Stimulated activated CD4-positive, alpha-beta T cell treated with anti-CD3 and anti-CD28 coated beads, Interleukin-4, amount 100 ng/mL, for 24 hours (primary cell): Measurements from ENCODE around the gene BBS9.
"Not testable (repeated sequence)": the region's sequence is repeated elsewhere in the genome, so short reads cannot be mapped to it uniquely, and the experiment has no call there.

Source experiments
- DNase-seq: peaks from one replicate; pipeline ENCODE4 v3.0.0-alpha.2; 2020

The BBS9 gene

DNA sequence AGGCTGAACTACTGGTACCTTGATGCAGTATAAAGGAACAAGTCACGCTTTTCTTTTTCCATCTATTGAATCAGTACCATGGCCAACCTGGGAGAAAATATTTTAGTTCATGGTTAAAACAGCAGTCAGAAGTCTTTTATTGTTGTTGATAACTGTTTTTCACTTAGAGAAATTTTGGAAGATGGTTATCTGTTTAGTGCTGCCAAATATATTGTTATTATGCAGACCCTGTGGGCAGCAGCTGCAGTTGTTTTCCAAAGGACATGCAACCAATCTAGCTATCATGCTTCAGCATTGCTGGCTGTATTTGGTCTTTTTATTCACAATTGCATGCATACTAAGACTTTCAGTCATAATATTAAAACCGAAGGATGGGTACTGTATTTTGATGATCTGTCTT, 169.5 kb downstream of the BBS9 start:
- DNase-seq: no peak

DNA sequence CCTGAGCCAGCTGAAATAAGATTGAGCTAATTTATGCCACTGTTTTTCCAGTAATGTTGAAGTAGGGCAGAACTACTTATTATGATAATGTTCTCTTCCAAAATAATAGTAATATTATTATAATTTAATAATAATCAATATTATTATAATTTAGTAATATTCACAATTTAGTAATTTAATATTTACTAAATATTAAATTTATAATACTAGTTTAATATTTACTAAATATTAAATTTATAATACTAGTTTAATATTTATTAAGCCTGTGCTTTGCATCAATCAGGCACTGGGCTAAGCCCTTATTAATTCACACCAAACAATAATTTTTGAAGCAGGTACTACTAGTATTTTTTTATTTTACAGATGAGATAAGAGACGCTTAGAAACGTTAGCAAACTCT, 170.1 kb downstream of the BBS9 start:
- DNase-seq: no peak

DNA sequence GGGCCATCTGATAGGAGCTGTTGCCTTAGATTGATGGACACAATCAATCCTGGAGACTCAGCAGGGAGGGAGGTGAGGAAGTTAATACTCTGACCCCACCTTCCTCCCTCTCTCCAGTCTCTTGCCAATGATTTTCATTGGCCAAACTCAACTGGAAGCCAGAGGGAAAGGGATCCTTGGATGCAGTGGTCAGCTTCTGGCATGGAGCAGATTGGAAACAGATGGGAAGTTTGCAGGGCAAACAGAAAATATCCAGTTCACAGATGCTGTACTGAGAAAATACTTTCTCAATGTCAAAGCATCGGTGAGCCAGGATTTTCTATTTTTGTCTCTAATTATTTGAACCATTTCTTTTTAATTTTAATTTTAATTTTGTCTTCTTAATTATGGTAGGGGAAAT, 170.8 kb downstream of the BBS9 start:
- DNase-seq: no peak

DNA sequence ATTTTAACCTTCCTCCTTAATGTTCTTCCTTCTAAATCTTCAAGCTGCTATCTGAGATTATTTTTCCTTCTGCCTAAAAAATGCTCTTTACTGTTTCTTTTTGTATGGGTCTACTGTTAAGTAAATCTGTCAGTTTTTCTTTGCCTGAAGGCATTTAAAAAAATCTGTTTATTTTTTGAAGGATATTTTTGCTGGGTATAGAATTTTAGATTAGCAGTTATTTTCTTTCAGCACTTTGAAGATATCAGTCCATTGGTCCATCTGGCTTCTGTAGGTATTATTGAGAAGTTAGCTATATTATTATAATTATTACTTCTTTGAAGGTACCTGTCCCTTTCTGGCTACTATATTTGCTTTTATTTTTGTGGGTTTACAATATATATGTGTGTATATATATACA, 171.4 kb downstream of the BBS9 start:
- no peak for DNase-seq

DNA sequence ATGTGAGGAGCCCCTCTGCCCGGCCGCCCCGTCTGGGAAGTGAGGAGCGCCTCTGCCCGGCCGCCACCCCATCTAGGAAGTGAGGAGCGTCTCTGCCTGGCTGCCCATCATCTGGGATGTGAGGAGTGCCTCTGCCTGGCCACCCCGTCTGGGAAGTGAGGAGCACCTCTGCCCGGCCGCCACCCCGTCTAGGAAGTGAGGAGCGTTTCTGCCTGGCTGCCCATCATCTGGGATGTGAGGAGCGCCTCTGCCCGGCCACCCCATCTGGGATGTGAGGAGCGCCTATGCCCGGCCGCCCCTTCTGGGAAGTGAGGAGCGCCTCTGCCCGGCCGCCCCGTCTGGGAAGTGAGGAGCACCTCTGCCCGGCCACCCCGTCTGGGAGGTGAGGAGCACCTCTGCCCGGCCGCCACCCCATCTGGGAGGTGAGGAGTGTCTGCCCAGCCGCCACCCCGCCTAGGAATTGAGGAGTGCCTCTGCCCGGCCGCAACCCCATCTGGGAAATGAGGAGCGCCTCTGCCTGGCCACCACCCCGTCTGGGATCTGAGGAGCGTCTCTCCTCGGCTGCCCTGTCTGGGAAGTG, 174.7 kb downstream of the BBS9 start:
- DNase-seq: not testable (repeated sequence)

DNA sequence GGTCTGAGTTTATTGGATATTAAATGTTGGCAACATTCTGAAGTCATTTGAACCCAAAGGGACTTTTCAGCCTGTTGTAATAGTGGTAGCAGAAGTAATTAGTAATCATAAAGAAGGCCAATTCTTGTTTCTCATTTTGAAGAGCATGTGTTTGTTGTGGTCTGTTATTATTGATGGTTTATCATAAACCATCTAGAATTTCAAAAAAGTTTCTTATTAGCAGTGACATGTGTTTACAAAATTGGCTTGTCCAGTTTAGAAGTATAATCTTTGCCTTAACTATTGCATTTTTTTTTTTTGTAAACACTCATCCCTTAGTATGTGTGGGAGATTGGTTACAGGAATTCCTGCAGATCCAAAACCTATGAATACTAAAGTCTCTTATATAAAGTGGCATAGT, 177.8 kb downstream of the BBS9 start:
- no peak for DNase-seq

DNA sequence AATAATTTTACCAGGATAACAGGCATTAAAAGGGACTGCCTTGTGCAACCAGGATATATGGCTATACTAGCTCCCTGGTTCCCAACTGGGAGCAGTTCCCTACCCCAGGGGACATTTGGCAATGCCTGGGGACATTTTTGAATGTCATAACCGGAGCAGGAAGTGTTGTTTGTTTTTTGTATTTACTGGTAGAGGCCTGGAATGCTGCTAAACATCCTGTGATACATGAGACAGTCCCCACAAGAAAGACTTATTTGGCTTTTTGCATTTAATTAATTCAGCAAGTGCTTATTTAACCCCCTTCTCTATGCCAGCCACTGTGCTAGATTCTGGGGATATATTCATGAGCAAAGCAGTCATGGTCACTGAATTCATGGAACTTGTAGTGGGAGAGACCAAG, 181.2 kb downstream of the BBS9 start:
- no peak for DNase-seq

DNA sequence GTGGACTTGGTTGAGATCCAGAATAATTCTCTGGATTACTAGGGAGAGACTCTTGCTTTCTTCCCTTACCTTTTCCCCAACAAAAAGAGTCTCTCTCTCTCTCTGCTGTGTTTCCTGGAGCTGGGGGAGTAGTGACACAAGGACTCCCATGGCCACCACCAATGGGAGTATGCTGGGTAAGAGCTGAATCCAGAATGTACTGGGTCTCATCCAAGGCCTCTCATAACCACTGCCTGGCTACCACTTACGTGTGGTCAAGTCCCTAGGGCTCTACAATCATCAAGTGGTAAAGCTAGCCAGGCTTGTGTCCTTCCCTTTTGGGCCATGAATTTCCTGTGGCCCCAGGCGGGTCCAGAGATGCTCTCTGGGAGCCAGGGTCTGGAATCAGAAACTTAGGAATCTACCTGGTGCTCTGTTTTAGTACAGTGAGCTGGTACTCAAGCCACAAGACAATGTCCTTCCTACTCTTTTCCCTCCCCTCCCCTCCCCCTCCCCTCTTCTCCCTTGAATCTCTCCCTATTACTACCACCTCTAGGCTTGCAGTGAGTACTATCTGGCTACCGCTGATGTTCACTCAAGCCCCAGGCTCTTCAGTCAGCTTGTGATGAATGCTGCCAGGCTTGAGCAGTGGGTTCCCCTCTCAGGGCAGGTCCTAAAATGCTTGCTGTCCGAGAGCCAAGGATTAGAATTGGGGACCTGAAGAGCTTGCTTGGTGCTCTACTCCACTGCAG, 196.6 kb downstream of the BBS9 start:
- DNase-seq: no peak

DNA sequence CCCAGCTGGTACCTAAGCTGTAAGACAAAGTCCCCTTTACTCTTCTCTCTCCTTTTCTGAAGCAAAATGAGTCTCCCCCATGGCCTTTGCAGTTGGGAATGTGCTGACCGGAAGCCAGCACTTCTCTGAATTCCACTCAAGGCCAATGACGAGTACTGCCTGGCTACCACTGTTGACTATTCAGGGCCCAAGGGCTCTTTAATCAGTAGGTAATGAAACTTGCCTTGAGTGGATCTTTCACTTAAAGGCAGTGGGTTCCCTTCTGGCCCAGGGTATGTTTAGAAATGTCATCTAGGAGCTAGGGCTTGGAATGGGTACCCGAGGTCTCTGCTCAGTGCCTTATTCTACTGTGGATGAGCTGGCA, 197.1 kb downstream of the BBS9 start:
- DNase-seq: no peak

DNA sequence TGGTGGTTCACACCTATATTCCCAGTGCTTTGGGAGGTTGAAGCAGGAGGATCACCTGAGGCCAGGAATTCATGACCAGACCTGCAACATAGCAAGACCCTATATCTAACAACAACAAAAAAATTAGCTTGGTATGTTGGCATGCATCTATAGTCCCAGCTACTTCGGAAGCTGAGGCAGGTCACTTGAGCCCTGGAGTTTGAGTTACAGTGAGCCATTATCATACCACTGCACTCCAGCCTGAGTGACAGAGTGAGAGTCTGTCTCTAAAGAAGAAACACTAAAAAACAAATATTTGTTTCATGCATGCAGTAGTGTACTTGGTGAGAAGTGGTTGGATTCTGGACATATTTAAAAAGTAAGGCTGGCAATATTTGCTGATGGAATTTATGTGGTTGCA, 198.1 kb downstream of the BBS9 start:
- no peak for DNase-seq

DNA sequence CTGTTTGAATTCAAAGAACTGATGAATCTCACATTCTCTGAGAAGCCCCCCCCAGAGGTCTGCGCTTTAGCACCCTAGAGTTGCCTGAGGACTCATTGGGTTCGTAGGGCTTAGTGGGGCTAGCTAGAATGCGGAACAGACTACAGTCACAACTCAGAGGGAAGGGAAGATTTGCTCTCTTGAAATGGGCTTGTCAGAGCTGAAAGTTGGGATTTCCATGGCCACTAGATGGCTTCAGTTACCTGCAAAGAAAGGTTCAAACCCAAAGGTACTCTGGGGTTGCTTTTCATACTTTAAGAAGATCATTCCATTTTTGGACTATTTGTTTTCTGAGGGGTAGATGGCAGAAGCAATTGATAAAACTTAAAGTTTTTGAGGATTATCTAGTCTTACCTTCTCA, 205.0 kb downstream of the BBS9 start:
- no peak for DNase-seq

DNA sequence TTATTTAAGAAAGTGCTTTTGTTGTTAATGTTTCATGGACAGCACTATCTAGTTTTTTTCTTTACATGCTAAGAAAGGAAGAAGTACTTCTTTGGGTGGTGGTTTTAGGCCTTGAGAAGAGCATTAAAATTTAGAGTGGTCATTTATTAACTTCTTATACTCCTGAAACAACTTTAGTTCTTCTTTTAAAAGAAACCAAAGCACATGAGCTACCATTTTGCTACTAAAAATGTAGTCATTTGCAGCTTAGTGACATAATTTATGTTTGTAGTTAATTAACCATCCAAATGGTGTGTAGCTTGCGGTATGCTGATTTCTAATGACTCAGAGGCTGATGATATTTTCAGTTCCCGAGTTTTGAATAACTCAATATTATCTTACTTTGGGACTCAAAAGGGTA, 207.5 kb downstream of the BBS9 start:
- no peak for DNase-seq

DNA sequence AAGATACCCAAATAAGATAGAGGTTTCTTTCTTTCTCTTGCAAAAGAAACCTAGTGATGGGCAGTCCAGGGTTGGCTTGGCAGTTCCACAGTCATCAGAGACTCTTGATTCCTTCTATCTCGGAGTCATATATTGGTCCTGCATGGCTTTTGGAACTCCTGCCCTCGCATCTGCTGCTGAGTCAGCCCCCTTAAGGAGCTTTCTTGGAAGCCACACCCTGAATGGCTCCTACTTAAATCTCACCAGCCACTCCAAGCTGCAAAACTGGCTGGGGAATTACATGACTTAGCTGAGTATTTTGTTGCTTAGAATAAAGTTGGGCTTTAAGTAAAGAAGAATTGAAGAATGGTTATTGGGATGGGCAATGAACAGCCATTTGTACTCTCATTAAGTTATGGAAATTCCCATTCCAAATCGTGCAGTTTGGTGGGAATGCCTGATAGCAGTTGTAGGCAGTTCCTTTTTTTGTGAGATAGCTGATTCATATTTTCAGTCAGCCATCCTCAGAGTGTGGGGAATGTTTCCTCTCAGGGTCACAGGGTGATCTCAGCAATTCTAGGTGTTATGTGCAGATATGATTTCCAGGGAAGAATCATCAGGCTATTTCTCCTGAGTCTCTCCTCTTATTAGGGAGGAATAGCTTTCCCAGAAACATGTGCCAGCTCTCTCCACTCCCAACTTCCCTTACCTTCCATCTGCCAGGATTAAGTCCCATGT, 209.9 kb downstream of the BBS9 start:
- no peak for DNase-seq

DNA sequence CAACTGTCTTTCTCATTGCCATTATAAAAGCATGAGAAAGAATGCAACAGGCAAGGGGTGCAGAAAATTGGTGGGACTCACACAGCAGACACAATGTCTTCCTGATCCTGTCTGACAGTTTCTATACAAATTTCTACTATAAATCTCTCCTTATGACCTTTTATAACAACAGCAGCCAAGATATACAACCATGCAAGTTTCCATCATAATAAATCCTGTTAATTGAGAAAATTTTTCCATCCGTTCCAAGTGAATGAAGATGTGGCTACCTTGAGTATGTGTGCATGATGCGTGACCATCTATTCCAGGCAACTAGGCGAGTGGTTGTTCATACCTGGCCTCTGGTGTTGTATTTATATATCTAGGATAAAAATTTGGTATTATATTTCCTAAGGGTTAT, 216.7 kb downstream of the BBS9 start:
- no peak for DNase-seq

DNA sequence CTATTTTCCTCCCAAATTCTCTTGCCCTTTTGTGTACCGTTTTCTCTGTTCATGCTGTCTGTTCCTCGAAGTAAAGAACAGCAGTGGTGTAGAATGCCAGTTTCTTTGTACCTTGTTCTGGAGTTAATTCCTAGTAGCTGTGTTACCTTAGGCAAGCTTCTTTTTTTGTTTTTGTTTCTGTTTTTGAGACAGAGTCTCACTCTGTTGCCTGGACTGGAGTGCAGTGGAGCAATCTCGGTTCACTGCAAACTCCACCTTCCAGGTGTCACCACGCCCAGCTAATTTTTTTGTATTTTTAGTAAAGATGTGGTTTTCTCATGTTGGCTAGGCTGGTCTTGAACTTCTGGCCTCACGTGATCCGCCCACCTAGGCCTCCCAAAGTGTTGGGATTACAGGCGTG, 221.2 kb downstream of the BBS9 start:
- no peak for DNase-seq

DNA sequence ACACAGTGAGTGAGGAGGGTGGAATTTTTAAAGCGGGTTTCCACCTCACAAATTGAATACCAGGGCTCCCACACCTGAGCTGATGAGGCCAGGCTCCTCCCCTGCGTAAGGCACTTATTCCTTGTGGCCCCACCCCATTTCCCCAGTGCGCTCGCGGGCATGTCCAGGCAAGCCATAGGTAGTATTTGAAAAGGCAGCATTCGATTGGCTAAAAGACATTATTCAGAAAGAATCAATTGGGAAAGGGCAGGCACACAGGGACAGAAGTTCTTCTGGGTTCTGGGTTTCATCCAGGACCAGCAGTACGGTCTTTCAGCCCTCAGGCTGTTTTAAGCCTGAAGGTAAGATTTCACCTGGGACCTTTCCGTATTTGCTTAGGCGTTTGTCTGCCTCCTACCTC, 222.3 kb downstream of the BBS9 start:
- no peak for DNase-seq

DNA sequence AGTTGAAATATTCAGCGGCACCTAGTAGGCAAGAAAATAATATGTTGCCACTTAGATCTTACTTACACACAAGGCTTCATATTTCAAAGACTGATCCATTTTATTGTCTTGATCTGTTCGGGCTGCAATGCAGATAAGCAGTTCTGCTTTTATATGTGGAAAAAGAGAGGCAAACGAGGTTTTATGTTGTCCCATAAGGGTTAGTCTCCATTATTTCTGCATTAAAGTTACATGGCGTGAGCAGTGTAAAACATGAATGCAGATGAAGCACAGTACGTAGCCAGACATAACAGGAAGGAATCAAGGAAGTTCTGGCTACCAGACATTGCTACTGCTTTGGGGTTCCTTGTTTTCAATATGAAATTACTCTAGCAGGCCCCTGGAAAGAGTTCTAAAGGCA, 224.8 kb downstream of the BBS9 start:
- no peak for DNase-seq

DNA sequence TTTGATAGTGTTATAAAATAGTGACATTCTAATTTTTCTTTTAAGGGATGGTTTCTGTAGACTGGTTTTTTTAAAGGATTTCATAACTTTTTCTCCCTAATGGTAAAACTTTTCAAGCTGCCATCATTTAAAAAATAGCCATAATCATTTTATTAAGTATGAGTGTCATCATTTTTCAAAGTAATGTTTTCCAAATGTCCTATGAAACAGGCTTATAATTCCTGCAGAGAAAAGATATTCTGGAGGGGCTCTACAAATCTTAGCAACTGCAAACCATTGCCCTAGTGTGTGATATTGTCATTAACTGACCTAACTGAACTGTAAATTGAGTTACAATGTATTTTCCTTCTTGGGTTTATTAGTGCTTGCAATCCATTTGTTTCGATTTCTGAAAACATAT, 226.0 kb downstream of the BBS9 start:
- DNase-seq: no peak

DNA sequence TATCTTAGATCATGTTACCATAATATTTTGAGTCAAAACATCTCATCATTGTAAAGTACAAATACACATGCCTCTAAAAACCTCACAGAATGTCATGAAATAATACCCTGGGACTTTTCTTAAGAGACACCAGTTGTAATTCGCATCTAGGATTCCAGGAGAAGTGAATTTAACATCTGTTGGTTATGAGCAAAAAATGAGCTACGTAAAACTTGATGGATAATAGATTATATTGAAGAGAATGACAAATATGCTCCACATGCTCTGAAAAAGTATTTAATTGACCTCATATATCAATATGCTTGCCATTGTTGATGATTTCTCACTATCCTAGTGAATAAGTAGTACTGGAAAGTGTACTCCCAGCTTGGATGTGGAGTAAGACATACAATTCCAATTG, 227.0 kb downstream of the BBS9 start:
- no peak for DNase-seq

DNA sequence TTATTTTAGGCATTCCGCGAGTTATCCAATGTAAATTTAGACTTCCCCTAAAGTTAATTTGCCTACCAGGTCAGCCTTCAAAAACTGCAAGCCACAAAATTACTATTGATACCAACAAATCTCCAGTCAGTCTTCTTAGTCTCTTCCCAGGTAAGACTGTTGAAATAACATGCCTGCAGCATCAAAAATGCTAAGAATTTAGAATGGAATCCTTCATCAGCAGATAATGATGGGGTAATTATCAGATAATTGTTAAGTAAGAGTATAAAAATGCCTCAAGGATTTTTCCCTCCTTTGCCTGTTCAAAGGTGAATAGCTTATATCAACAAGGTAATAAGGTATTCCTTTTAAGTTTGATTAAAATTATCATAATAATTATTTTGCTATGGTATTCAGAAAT, 228.5 kb downstream of the BBS9 start:
- no peak for DNase-seq

DNA sequence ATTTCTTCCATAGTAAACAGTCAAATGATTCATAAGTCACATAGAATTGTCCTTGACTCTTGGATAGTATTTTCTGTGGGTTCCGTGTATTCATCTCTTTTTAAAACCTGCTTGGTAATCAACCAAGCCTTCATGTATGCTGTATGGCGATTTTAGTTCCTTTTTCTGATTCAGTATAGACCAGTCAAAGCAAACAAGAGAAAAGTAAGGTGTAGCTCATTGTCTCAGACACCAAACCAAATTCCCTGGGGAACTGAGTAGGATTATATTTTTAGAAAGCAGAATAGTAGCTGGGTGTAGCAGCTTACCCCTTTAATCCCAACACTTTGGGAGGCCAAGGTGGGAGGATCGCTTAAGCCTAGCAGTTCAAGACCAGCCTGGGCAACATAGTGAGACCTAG, 240.5 kb downstream of the BBS9 start:
- no peak for DNase-seq

DNA sequence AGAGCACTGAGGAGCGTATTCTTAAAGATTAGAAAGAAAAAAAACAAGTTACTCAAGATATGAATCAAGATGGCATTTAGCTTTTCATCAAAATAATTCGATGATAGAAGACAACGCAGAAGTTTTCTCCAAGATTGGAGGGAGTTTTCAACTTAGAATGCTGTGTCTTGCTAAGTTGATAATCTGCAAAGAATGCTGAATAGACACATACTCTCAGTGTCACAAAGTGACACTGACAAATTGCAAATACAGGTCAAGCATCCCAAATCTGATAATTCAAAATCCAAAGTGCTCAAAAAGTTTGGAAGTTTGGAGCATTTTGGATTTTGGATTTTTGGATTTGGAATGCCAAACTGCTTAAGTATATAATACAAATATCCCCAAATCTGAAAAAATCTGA, 243.8 kb downstream of the BBS9 start:
- no peak for DNase-seq

DNA sequence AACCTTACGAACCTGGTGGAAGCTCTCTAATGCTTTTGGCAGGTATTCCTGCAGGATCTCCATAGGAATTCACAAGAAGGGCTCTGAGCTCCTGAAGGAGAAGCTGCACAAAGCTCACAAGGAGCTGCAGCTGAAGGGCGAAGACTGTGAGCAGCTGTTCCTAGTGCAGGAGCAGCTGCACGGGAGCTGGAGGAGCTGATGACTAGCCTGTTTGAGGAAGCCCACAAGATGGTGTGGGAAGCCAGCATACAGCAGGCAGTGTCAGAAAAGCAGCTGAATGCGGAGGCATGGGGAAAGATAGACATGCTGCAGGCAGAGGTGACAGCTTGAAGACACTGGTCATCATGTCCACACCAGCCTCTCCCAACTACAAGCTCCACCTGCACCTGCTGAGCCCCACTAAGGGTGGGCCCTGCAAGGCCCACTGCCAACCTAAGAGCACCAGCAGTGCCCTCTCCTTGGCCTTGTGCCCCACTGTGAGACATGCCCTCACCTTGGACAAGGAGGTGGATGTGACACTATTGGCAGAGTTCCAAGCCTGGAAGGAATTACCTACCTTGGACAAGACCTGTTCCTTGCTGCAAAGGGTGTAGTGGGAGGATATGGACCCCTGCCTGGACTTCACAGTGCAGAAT, 250.6 kb downstream of the BBS9 start:
- DNase-seq: no peak

DNA sequence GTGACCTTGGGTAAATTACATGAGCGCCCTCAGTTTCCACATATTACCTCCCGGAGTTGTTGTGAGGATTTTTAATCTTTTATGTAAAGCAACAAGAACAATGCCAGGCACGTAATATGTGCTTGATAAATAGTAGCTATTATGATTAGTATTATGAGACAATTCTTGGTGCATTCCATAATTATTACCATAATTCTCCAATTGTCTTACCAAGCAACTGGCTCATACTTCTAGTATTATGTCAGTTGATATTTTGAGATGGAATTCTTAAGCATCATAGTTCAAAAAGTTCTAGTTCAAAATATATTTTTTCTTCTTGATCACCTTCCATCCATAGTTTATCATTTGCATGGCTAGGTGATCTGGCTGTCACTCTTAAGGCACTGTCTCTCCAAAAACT, 259.0 kb downstream of the BBS9 start:
- no peak for DNase-seq
